HepG2 (cell line): ENCODE data around the gene SLC27A1. TPM values are rescaled to one million over a fixed set of nuclear protein-coding genes. Genes with fewer than 3 reads are reported as not detected.

ENCODE experiments used
- CBFB ChIP-seq: sonication (generic); formaldehyde crosslinking; IDR thresholded peaks from 2 replicates; pipeline ENCODE4 v1.4.0; 2020; ENCODE audit warnings: missing genetic modification reagents
- CCDC6 ChIP-seq: sonication (generic); formaldehyde crosslinking; IDR thresholded peaks from 2 replicates; pipeline ENCODE4 v1.8.1; 2022; ENCODE audit warnings: mild to moderate bottlenecking, missing genetic modification reagents, moderate library complexity
- LCORL ChIP-seq, 2 experiments: fragments of 450-650 bp in 1 of 2; sonication (generic) in 1 of 2; formaldehyde crosslinking in 1 of 2; IDR thresholded peaks; 2 replicates each; pipeline versions ENCODE4 v1.5.0 to v1.6.1; 2017 to 2020; ENCODE audit warnings: antibody characterized with exemption in 1 of 2, missing genetic modification reagents in 1 of 2
- NR3C1 ChIP-seq: sonication (generic); formaldehyde crosslinking; IDR thresholded peaks from 2 replicates; pipeline ENCODE4 v1.4.0; 2020; ENCODE audit warnings: missing genetic modification reagents
- ZFP41 ChIP-seq: sonication (generic); formaldehyde crosslinking; IDR thresholded peaks from 2 replicates; pipeline ENCODE4 v1.4.0; 2020; ENCODE audit warnings: mild to moderate bottlenecking, missing genetic modification reagents, borderline replicate concordance
- ZNF382 ChIP-seq: sonication (generic); formaldehyde crosslinking; IDR thresholded peaks from 2 replicates; pipeline ENCODE4 v1.5.0; 2020; ENCODE audit warnings: missing genetic modification reagents, mild to moderate bottlenecking, borderline replicate concordance
- polyA plus RNA-seq, 8 experiments: library from polyadenylated mRNA; depleted of rRNA in 3 of 8; stranded (reverse) in 7 of 8; unstranded in 1 of 8; fragments of >200 nt; fragmentation: Illumina TruSeq in 4 of 8; extraction: Trizol in 4 of 8; gene quantifications; 2 replicates each; pipeline versions ENCODE4 v1.2.1 to v1.2.3, GENCODE V29; 2011 to 2016; ENCODE audit warnings: low read depth in 4 of 8, missing spikeins in 1 of 8, mixed read lengths in 1 of 8; ENCODE audit not compliant: insufficient read depth in 1 of 8
- total RNA-seq, 5 experiments: library from RNA; depleted of rRNA; stranded (reverse); fragments of >200 nt; fragmentation: Illumina TruSeq; extraction: Trizol; gene quantifications; 2 replicates each; pipeline ENCODE4 v1.2.3, GENCODE V29; 2016; ENCODE audit warnings: low read depth in 1 of 5
- TF ChIP-seq, protein P1 (sequence below): IDR thresholded peaks from 2 replicates; pipeline ENCODE4 v1.6.1; 2016
- TF ChIP-seq, protein P2 (sequence below): IDR thresholded peaks from 2 replicates; pipeline ENCODE4 v1.6.1; 2018; ENCODE audit warnings: missing genetic modification reagents, mild to moderate bottlenecking, missing compliant biosample characterization
- TF ChIP-seq, protein P3 (sequence below): sonication (generic); formaldehyde crosslinking; IDR thresholded peaks from 2 replicates; pipeline ENCODE4 v1.4.0; 2020; ENCODE audit warnings: missing genetic modification reagents
- TF ChIP-seq, protein P4 (sequence below): sonication (generic); formaldehyde crosslinking; IDR thresholded peaks from 2 replicates; pipeline ENCODE4 v1.8.1; 2022; ENCODE audit warnings: mild to moderate bottlenecking, missing genetic modification reagents
- TF ChIP-seq, protein P5 (sequence below): sonication (generic); formaldehyde crosslinking; IDR thresholded peaks from 2 replicates; pipeline ENCODE4 v1.5.0; 2020; ENCODE audit warnings: mild to moderate bottlenecking, missing genetic modification reagents
- TF ChIP-seq, protein P6 (sequence below), 2 experiments: fragments of 450-650 bp in 1 of 2; sonication (generic) in 1 of 2; formaldehyde crosslinking; IDR thresholded peaks; 2 replicates each; pipeline versions ENCODE4 v1.5.0 to v1.8.0; 2020 to 2022; ENCODE audit warnings: mild to moderate bottlenecking in 1 of 2, missing genetic modification reagents in 1 of 2

The SLC27A1 gene
- total and polyA plus RNA-seq, 2 of the 13 experiments (the other 11 are each of a cell fraction or from before 2014, with no cell fraction given), result 4.1 to 8.8 TPM

DNA sequence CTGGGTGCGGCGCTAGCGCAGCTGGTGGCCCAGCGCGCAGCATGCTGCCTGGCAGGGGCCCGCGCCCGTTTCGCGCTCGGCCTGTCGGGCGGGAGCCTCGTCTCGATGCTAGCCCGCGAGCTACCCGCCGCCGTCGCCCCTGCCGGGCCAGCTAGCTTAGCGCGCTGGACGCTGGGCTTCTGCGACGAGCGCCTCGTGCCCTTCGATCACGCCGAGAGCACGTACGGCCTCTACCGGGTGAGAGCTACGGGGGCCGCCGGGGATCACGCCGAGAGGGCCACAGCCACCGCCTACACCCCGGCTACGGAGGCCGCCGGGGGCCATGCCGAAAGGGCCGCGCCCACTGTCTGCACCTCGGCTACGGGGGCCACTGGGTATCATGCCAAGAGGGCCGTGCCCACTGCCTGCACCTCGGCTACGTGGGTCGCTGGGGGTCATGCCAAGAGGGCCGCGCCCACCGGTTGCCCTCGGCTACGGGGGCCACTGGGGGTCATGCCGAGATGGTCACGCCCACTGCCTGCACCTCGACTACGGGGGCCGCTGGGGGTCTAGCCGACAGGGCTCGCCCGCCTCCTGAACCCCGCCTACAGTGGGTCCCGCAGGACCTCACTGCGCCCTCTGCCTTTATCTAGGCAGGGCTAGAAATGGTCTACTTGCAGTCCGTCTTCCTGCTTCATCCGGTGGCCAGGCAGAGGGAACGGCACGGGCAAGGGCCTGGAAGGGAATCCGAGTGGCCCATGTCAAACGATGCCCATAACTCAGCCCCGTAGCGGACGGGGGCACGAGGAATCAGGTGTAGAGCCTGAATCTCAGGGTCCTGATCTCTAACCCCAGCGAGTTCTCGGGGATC, 41.6 kb downstream of the SLC27A1 start (continued):
- no peak for TF ChIP-seq ZNF382 (CRISPR knock-in tag)
- TF ChIP-seq, protein P1, sequence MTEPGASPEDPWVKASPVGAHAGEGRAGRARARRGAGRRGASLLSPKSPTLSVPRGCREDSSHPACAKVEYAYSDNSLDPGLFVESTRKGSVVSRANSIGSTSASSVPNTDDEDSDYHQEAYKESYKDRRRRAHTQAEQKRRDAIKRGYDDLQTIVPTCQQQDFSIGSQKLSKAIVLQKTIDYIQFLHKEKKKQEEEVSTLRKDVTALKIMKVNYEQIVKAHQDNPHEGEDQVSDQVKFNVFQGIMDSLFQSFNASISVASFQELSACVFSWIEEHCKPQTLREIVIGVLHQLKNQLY, result peak; percentile 49
- TF ChIP-seq CCDC6 (CRISPR knock-in tag), result peak; percentile 89; the same call in 1 of the 2 replicates
- TF ChIP-seq, protein P2, sequence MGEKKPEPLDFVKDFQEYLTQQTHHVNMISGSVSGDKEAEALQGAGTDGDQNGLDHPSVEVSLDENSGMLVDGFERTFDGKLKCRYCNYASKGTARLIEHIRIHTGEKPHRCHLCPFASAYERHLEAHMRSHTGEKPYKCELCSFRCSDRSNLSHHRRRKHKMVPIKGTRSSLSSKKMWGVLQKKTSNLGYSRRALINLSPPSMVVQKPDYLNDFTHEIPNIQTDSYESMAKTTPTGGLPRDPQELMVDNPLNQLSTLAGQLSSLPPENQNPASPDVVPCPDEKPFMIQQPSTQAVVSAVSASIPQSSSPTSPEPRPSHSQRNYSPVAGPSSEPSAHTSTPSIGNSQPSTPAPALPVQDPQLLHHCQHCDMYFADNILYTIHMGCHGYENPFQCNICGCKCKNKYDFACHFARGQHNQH, result peak; percentile 88
- TF ChIP-seq, protein P3, sequence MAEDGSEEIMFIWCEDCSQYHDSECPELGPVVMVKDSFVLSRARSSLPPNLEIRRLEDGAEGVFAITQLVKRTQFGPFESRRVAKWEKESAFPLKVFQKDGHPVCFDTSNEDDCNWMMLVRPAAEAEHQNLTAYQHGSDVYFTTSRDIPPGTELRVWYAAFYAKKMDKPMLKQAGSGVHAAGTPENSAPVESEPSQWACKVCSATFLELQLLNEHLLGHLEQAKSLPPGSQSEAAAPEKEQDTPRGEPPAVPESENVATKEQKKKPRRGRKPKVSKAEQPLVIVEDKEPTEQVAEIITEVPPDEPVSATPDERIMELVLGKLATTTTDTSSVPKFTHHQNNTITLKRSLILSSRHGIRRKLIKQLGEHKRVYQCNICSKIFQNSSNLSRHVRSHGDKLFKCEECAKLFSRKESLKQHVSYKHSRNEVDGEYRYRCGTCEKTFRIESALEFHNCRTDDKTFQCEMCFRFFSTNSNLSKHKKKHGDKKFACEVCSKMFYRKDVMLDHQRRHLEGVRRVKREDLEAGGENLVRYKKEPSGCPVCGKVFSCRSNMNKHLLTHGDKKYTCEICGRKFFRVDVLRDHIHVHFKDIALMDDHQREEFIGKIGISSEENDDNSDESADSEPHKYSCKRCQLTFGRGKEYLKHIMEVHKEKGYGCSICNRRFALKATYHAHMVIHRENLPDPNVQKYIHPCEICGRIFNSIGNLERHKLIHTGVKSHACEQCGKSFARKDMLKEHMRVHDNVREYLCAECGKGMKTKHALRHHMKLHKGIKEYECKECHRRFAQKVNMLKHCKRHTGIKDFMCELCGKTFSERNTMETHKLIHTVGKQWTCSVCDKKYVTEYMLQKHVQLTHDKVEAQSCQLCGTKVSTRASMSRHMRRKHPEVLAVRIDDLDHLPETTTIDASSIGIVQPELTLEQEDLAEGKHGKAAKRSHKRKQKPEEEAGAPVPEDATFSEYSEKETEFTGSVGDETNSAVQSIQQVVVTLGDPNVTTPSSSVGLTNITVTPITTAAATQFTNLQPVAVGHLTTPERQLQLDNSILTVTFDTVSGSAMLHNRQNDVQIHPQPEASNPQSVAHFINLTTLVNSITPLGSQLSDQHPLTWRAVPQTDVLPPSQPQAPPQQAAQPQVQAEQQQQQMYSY (CRISPR knock-in tag), result no peak
- TF ChIP-seq LCORL (IDR thresholded peaks at IDR 0.05), result no peak
- peak; percentile 90 for TF ChIP-seq LCORL (CRISPR knock-in tag; IDR thresholded peaks at IDR 0.05)
- TF ChIP-seq, protein P4, sequence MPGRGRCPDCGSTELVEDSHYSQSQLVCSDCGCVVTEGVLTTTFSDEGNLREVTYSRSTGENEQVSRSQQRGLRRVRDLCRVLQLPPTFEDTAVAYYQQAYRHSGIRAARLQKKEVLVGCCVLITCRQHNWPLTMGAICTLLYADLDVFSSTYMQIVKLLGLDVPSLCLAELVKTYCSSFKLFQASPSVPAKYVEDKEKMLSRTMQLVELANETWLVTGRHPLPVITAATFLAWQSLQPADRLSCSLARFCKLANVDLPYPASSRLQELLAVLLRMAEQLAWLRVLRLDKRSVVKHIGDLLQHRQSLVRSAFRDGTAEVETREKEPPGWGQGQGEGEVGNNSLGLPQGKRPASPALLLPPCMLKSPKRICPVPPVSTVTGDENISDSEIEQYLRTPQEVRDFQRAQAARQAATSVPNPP (CRISPR knock-in tag), result peak; percentile 81
- no peak for TF ChIP-seq NR3C1 (CRISPR knock-in tag)
- no peak for TF ChIP-seq ZFP41 (CRISPR knock-in tag)
- TF ChIP-seq, protein P5, sequence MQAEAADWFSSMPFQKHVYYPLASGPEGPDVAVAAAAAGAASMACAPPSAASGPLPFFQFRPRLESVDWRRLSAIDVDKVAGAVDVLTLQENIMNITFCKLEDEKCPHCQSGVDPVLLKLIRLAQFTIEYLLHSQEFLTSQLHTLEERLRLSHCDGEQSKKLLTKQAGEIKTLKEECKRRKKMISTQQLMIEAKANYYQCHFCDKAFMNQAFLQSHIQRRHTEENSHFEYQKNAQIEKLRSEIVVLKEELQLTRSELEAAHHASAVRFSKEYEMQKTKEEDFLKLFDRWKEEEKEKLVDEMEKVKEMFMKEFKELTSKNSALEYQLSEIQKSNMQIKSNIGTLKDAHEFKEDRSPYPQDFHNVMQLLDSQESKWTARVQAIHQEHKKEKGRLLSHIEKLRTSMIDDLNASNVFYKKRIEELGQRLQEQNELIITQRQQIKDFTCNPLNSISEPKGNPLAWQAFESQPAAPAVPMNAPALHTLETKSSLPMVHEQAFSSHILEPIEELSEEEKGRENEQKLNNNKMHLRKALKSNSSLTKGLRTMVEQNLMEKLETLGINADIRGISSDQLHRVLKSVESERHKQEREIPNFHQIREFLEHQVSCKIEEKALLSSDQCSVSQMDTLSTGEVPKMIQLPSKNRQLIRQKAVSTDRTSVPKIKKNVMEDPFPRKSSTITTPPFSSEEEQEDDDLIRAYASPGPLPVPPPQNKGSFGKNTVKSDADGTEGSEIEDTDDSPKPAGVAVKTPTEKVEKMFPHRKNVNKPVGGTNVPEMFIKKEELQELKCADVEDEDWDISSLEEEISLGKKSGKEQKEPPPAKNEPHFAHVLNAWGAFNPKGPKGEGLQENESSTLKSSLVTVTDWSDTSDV (CRISPR knock-in tag), result peak; percentile 80
- TF ChIP-seq, protein P6, sequence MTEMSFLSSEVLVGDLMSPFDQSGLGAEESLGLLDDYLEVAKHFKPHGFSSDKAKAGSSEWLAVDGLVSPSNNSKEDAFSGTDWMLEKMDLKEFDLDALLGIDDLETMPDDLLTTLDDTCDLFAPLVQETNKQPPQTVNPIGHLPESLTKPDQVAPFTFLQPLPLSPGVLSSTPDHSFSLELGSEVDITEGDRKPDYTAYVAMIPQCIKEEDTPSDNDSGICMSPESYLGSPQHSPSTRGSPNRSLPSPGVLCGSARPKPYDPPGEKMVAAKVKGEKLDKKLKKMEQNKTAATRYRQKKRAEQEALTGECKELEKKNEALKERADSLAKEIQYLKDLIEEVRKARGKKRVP (CRISPR knock-in tag; IDR thresholded peaks at IDR 0.05), result peak in 1 of 2 experiments; percentile 50; a peak in 2 of 4 replicates
- peak; percentile 13 for TF ChIP-seq CBFB
